ENCODE measurements around the gene PLA2R1. TPM values are rescaled to one million over a fixed set of nuclear protein-coding genes. Genes with fewer than 3 reads are reported as not detected.

PLA2R1 gene
- total and polyA plus RNA-seq, 10 of the 15 experiments (the other 5 are each of a cell fraction or from before 2014, with no cell fraction given), result 0.01 to 0.05 (median 0.02) TPM; not detected in 6

DNA sequence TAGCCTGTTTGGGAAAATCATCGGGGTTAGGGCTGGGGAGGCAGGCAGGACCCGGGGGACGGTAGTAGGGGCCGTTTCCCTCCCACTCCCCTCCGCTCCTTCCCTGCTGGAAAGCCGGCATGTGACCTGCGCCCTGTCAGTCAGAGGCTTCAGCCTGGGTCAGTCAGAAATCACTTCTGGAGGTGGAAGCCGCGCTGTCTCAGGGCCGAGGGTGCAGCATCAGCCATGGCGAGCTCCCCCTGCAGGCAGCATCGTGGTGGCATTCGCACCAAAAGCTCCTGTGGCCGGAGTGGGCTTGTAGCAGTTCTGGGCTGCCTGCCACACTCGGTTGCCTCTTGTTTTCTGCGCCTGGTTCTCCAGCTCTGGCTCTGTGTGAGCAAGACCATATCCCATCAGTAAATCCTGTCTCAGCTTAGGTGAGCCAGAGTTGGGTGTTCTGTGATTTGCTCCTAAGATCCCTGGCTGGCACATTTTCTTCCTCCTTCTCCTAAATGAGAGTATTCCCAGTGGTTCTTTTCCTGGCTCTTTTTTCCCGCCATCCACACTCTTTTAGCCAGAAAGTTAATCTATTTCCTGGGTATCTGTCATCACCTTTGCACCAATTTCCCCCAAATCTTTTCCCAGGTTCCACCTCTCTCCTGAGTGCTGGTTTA, 140.5 kb downstream of the PLA2R1 start (continued):
- peak; percentile 76 for TF ChIP-seq RAD21 (IDR thresholded peaks at IDR 0.05; ENCODE audit: insufficient read depth, low read depth, low read length)
- peak; percentile 82; the same call in 1 of the 2 replicates for TF ChIP-seq SMC3 (IDR thresholded peaks at IDR 0.05; ENCODE audit: borderline replicate concordance, low read length)
- TF ChIP-seq, protein P1, sequence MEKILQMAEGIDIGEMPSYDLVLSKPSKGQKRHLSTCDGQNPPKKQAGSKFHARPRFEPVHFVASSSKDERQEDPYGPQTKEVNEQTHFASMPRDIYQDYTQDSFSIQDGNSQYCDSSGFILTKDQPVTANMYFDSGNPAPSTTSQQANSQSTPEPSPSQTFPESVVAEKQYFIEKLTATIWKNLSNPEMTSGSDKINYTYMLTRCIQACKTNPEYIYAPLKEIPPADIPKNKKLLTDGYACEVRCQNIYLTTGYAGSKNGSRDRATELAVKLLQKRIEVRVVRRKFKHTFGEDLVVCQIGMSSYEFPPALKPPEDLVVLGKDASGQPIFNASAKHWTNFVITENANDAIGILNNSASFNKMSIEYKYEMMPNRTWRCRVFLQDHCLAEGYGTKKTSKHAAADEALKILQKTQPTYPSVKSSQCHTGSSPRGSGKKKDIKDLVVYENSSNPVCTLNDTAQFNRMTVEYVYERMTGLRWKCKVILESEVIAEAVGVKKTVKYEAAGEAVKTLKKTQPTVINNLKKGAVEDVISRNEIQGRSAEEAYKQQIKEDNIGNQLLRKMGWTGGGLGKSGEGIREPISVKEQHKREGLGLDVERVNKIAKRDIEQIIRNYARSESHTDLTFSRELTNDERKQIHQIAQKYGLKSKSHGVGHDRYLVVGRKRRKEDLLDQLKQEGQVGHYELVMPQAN (conservative IDR thresholded peaks at IDR 0.05), result no peak
- TF ChIP-seq LARP7 (IDR thresholded peaks at IDR 0.05), result peak; percentile 41; the same call in 1 of the 2 replicates
- TF ChIP-seq GABPA (IDR thresholded peaks at IDR 0.05; ENCODE audit: low read depth), result no peak
- TF ChIP-seq, protein P2, sequence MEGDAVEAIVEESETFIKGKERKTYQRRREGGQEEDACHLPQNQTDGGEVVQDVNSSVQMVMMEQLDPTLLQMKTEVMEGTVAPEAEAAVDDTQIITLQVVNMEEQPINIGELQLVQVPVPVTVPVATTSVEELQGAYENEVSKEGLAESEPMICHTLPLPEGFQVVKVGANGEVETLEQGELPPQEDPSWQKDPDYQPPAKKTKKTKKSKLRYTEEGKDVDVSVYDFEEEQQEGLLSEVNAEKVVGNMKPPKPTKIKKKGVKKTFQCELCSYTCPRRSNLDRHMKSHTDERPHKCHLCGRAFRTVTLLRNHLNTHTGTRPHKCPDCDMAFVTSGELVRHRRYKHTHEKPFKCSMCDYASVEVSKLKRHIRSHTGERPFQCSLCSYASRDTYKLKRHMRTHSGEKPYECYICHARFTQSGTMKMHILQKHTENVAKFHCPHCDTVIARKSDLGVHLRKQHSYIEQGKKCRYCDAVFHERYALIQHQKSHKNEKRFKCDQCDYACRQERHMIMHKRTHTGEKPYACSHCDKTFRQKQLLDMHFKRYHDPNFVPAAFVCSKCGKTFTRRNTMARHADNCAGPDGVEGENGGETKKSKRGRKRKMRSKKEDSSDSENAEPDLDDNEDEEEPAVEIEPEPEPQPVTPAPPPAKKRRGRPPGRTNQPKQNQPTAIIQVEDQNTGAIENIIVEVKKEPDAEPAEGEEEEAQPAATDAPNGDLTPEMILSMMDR (IDR thresholded peaks at IDR 0.05 in 2 of 3, conservative IDR thresholded peaks at IDR 0.05 in 1 of 3; ENCODE audit: control insufficient read depth in 2 of 3, extremely low read depth in 1 of 3, insufficient read depth in 1 of 3, low read depth in 3 of 3, low read length in 3 of 3), result peak; percentile 91 to 96 (median 95)
- TF ChIP-seq ZBED1 (IDR thresholded peaks at IDR 0.05; ENCODE audit: borderline replicate concordance), result no peak
- TF ChIP-seq, protein P3, sequence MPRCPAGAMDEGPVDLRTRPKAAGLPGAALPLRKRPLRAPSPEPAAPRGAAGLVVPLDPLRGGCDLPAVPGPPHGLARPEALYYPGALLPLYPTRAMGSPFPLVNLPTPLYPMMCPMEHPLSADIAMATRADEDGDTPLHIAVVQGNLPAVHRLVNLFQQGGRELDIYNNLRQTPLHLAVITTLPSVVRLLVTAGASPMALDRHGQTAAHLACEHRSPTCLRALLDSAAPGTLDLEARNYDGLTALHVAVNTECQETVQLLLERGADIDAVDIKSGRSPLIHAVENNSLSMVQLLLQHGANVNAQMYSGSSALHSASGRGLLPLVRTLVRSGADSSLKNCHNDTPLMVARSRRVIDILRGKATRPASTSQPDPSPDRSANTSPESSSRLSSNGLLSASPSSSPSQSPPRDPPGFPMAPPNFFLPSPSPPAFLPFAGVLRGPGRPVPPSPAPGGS (IDR thresholded peaks at IDR 0.05; ENCODE audit: borderline replicate concordance, insufficient read depth, low read depth, low read length, poor library complexity, severe bottlenecking), result no peak
- TF ChIP-seq ESRRA (IDR thresholded peaks at IDR 0.05; ENCODE audit: low read length), result no peak
- 0 out of 2 replicates have a peak, but pooled peaks have one; percentile 53 for TF ChIP-seq IRF4 (IDR thresholded peaks at IDR 0.05; ENCODE audit: low read depth, low read length)
- peak; percentile 35; the same call in 1 of the 2 replicates for TF ChIP-seq POLR2A (IDR thresholded peaks at IDR 0.05; ENCODE audit: low read depth, low read length)
